Effector CD8-positive, alpha-beta T cell (primary cell): Measurements from ENCODE around the gene SEMA6B.

Experiments used
- DNase-seq: peaks from one replicate; lab custom pipeline; 2025; lab: John Stamatoyannopoulos, UW

The SEMA6B gene

DNA sequence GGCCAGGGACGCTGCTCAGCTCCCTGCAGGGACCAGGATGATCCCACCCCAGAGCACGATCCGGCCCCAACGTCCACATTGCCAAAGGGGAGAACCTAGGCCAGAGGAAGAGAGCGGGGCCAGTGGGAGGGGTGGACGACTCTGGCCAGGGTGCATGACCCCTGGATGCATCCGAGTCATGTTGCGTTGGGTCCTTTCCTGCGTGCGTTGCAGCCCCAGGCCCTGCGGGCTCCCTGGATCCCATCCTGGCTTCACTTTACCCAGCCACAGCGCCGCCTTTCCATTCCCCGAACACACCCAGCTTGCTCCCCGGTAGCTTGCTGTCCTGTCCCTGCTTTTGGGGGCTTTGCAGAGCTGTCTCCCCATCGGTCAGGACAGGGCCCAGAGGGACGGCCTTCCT is 51.7 kb downstream of the SEMA6B start:
- no peak for DNase-seq

DNA sequence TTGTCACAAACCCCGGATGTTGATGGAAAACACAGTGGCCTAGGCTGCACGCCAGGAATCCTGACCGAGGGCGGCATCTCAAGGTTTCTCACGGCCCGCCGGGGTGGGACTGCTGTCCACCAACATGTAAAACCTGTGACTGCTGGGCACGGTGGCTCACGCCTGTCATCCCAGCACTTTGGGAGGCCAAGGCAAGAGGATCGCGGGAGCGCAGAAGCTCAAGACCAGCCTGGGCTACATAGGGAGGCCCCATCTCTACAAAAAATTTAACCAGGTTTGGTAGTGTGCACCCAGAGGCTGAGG is 52.4 kb downstream of the SEMA6B start:
- DNase-seq = no peak

DNA sequence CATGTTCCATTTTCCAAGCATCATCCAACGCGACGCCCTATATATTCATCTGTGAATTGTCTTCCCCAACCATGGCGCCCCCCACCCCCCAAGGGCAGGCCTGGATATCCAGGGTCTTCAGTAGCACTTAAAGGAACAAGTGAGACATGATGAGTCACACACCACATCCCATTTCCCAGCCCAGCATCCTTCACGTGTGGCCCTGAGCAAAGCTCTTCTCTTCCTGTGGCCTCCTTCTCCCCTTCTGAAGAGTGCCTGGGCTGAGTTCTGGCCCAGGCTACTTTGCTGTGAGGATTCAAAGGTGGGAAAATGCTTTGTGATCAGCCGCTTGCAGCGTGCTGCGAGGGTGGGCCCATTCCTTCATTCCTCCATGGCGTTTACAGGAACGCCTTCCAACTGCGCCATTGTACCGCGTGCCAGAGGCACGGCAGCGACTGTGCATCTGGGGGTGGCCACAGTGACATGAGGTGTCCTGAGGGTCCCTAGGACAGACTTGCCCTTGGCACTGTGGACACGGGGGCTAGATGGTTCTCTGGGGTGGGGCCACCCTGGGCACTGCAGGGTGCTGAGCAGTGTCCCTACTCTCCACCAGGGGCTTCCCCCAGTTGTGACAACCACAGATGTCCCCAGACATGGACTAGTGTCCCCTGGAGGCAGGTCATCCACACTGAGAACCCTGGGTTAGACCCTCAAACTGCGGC is 52.9 kb downstream of the SEMA6B start:
- DNase-seq = no peak

DNA sequence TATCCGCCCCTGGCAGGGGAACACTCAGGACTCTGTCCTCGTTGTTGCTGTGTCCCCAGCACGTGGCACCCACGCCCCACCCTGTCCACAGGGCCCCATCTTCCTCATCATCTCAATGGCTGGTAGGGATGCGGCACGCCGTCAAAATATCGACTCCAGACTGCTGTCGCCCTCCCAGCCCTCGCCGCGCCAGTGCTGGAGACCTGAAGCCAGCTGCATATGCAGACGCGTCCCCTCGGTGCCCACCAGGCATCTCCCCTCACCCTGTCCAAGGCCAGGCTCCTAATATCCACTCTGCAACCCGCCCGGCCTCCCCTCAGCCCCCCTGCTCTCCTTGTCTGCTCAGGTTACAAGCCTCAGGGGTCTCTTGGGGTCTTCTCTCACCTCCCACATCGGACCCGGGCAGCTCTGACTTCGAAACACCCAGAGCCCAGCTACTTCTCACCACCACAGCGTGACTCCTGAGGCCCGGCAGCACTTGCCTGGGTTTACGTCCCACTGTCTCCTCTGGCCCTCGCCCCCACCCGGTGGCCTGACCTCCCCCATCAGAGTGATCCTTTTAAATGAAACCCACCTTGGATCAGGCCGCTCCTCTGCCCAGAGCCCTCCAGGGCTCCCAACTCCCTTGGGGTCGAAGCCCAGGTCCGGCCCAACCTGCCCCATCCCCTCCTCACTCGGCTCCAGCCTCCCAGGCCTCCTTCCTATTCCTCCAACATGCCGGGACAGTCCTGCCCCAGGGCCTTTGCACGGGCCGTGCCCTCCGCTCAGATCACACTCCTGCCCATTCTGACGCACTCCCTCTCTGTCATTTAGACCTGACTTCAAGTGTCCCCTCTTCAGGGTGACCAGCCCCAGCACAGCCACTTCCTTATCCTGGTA is 53.7 kb downstream of the SEMA6B start:
- no peak for DNase-seq

DNA sequence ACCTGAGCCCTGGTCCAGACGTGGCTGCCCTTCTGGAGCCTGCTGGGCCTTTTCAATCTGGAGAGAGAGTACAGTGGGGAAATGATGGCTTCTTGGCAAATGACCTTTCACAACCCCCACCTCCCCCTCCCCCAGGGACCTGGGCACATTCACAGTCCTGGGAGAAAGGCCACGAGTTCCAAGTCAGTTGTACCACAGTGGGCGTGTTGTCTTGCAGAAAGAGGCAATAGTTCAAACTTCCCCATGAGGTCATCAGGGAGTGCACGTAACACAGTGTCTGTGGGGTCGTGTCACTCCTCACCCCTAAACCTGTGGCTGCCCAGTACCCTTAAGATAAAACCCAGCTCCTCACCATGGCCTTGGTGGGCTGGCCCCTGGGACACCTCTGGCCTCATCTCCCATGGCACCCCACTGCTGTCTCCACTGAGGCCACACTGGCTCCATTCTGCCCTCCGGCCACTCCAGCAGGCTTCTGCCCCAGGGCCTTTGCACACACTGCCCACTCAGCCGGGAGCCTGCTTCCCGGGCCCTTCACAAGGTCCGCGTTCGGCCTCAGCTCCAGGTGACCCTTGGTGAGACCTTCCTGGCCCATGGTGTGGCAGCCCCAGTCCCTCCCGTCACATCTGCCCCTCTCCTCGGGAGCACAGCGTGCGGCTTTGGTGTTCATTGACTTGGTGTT is 54.5 kb downstream of the SEMA6B start:
- no peak for DNase-seq

DNA sequence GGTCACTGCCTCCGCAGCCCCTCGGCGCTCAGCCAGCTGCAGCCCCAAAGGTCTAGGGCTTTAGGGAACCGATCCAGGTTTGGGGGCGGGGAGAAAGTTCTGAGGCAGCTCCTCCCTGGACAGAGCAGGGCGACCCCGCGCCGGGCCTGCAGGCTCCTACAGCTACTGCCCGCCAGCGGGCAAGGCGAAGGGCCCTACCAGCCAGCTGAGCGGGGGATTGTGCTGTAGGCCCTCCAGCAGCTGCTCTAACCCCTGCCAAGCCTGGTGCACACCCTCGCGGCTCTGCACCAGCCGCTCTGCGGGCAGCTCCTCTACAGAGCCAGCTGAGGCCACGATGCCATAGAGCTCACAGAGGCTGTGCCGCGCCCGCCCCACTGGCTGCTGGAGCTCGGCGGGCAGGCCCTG is 55.2 kb downstream of the SEMA6B start:
- no peak for DNase-seq

DNA sequence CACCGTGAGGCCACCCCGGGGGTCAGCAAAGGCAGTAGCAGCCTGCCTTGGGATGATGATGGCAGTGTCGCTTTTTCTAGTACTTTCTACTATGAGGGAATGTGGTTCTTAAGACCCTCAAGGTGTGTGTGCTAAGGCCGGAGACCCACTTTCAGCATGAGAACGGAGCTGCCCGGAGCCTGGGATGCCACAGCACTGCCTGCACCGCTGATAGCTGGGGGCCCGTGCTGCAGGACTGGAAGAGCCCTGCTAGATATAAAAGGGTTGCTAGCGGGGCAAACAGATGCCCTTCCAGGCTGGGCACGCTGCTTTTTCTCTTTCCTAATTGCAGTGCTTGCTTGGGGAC is 55.7 kb downstream of the SEMA6B start:
- DNase-seq = no peak

DNA sequence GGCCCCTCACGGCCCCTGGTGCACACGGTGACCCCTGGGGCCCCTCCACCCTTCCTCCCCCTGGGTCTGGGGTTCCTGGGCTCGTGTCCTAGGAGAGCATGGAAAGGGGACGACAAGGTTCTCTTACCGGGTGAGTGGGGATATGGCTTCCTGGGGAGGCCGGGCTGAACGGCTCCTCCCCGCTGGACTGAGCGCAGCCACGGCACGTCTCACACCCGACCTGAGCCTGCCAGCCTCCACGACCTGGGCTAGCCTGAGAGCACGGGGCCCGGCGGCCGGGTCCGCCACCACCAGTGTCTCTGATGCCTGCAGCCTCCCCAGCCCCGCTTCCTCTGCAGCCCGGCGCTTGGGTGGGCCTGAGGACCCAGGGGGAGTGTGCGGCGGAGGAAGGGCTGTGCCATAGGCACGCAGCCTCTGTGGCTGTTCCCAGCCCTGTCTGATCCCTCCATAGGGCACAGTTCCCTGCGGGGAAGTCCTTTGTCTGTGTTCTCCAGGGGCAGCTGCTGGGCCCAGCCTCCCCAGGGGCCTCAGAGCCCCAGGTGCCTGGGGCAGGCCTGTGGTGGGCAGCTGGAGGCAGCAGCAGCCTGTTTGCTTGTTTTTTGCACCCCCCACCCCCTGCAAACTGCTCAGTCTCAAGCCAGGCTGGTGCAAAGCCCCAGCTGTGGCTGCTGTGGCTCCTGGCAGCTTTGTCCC is 56.2 kb downstream of the SEMA6B start:
- DNase-seq = no peak

DNA sequence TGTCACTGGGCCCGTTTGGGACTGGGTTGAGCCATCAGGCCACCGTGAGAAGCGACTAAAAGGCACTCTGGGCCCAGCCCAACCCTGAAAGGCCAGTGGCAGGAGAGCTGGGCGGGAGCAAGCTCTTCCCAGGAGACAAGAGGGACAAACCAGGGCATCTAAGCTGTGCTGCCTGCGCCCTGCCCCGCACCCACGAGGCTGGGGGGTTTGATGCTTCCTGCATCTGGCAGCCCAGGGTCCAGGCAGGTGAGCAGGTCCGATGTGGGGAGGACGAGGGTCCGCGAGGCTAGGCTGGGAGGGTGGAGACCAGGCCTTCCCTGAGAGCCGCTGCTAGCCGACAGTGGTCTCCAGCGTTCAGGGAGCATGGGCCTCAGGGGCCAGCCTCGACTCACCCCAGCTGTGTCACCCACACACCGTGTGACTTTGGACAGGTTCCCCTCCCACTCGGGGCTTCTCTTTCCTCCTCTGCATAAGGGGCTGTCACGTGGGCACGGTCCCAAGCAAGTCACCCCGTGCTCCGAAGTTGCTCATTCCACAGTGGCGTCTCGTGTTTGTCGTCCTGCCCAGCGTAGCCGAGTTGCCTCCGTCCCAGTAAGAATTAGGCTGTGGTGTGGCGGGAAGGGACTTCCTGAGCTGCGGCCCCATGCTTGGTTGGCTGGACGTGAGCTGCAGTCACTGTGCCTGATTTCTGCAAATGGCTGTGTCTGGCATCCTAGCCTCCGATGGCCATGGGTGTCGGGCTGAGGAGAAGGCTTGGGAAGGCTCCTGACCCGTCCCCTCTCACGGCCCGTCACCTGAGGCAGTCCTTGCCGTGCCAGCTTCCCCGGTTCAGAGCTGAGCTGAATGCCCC is 57.0 kb downstream of the SEMA6B start:
- DNase-seq = no peak

DNA sequence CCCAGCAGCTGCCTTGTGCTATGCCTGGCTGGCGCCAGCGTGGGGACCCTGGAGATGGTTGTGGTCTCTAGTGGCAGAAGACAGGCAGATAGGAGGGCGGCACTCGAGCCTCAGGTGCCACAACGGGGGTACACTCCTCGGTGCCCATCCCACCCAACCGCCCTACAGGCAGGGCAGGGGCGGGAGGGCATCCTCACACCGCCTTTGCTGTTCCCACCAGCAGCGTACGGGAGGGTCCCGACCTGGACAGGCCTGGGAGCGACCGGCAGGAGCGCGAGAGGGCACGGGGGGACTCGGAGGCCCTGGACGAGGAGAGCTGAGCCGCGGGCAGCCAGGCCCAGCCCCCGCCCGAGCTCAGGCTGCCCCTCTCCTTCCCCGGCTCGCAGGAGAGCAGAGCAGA is 57.8 kb downstream of the SEMA6B start:
- no peak for DNase-seq

DNA sequence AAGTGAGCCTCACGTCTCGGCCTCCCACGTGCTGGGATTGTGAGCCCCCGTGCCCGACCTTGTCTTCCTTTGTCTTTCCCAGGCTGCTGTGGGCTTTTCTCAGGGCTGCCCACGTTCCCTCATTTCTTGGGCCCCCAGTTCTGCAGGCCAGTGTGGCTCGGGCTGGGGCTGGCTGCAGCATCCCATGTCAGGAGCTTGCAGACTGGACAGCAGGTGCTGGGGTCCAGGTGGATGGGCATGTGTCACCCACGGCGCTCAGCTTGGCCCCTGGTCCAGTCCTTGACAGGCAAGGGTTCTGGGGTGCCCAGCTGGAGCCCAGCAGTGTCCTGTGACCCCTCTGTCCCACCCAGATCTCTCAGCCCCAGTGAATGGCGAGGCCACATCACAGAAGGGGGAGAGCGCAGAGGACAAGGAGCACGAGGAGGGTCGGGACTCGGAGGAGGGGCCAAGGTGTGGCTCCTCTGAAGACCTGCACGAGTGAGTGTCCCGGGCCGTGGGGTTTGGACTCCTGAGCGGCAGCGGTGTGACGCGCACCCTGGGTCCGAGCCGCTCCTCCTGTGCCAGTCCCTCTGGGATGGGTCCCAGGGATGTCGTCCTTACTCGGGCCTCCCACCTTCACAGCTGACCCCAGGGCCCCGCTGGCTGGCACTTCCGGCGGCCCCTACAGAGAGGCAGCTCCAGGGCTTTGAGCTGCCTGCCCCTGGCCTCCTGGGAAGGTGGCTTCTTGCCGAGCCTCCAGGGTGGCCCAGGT is 58.5 kb downstream of the SEMA6B start:
- DNase-seq = no peak

DNA sequence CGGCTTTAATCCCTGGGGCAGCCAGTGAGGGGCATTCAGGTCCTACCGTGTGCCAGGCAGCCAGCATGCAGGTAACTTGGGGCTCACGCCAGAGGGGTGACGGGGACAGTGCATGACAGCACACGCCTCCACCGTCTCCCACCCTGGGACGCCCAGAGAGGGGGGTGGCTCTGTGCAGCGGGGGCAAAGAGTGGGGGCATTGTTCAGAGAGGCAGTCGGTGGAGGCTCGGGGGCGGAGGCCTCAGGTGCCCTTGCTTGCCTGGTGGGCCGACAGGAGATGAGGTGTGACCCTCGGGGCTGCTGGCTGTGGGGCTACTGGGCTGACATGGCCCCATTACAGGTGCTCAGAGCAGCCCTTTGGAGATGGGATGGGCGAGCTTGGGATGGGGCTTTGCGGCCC is 59.6 kb downstream of the SEMA6B start:
- no peak for DNase-seq

DNA sequence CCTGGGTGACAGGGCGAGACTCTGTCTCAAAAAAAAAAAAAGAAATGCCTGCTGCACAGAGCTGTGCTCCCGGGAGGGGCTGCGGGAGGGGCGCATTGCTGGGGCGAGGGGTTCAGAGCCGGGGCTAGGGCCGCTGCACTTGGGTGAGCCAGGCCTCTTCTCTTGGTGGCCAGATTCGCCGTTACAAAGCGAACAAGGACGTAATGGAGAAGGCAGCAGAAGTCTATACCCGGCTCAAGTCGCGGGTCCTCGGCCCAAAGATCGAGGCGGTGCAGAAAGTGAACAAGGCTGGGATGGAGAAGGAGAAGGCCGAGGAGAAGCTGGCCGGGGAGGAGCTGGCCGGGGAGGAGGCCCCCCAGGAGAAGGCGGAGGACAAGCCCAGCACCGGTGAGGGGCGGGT is 60.2 kb downstream of the SEMA6B start:
- DNase-seq = no peak

DNA sequence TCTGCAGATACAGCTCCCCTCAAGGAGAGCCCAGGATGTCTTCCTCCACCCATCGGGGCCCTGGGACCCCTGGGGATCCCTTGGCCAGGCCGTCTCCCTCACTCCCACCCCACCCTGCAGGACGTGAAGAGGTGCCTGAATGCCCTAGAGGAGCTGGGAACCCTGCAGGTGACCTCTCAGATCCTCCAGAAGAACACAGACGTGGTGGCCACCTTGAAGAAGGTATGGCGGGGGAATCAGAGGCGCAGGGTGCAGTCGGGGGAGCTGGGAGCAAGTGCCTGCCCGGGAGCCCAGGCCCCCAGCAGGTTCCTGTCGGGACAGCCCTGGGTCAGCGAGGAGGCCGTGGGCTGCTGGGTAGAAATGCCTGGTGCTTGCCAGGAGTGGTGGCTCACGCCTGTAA is 60.8 kb downstream of the SEMA6B start:
- no peak for DNase-seq

DNA sequence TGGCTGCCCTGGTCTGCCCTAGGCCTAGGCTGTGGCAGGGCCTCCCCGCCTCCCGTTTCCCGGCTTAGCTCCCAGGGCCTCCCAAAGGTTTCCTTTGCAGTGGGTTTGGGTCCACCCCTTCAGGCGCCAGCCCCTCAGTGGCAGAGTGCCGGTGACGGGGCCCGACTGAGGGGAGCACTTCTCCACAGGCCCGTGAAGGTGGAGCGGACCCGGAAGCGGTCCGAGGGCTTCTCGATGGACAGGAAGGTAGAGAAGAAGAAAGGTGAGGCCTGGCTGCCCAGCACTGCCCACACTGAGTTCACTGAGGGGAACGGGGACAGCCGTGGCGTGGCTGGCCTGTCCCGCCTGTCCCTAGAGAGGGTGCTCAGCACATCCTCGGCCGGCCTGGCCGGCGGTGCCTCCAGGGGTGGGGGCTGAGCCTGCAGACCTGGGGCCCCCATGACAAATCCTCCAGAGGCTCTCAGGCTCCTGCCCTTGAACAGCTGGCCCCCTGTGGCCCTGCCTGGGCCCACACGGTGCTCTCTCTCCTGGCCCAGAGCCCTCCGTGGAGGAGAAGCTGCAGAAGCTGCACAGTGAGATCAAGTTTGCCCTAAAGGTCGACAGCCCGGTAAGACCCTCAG is 61.6 kb downstream of the SEMA6B start:
- no peak for DNase-seq

DNA sequence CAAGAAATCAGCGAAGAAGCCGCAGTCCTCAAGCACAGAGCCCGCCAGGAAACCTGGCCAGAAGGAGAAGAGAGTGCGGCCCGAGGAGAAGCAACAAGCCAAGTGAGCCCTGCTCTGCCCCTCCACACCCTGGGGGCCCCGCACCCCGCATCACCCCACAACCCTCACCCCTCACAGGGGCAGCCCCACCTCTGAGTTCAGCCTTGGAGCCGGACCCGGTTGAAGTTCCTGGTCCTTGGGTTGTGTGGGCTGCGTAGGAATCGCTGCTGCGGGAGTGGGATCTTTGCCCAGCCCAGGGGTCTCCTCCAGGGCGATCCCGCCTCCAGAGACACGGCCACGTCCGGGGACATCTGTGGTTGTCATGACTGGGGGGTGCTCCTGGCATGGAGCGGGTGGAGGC is 63.2 kb downstream of the SEMA6B start:
- DNase-seq = no peak

DNA sequence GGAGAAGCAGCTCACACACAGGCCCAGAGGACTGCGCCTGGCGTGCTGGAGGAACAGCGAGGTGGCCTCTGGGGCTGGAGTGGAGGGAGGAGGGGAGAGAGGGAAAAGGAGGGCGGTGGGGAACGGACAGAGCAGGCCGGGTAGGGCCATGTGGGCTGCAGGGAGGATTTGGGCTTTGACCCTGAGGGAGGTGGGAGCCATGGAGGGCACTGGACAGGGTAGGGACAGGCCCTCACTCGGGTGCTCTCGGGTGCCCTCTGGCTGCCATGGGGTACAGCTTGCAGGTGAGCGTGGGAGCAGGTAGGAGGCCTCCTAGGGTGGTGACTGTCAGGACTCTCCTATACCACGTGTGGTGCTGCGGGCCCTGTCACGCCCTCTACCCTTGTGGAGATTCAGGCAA is 64.0 kb downstream of the SEMA6B start:
- no peak for DNase-seq

DNA sequence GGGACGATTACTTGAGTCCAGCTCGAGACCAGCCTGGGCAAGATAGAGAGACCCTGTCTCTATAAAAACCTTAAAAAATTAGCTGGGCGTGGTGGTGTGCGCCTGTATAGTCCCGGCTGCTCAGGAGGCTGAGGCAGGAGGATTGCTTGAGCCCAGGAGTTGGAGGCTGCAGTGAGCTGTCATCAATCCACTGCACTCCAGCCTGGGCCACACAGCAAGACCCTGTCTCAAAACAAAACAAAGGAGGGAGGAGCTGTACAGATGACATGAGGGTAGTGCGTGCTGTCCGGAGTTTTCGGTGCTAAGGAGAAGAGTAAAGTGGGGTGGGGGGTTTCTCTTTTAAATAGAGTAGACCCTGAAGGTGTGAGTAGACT is 64.8 kb downstream of the SEMA6B start:
- DNase-seq = no peak

DNA sequence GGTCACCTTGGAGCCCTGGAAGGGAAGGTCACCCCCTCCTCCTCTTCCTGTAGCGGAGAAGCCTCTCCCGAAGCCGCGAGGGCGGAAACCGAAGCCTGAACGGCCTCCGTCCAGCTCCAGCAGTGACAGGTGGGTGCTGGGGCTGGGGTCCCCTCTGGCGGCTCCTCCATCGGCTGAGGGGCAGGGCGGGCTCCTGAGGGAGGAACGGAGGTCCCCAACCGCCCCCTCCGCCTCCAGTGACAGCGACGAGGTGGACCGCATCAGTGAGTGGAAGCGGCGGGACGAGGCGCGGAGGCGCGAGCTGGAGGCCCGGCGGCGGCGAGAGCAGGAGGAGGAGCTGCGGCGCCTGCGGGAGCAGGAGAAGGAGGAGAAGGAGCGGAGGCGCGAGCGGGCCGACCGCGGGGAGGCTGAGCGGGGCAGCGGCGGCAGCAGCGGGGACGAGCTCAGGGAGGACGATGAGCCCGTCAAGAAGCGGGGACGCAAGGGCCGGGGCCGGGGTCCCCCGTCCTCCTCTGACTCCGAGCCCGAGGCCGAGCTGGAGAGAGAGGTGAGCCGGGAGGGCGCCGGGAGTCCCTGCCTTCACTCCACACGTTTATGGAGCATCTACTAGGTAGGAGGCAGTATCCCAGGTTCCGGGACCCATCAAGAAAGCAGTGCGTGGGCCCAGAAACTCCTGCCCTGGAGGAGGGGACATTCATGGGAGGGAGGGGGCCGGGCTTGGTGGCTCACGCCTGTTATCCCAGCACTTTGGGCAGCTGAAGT is 65.4 kb downstream of the SEMA6B start:
- DNase-seq = no peak
